ENCODE data around the gene PLVAP. TPM values are rescaled to one million over a fixed set of nuclear protein-coding genes. Genes with fewer than 3 reads are reported as not detected.
A peak's percentile ranks its signal among the peaks of the same experiment; 100 is the strongest.

PLVAP gene
- total RNA-seq, 2 experiments from 2014 or later: not detected

DNA sequence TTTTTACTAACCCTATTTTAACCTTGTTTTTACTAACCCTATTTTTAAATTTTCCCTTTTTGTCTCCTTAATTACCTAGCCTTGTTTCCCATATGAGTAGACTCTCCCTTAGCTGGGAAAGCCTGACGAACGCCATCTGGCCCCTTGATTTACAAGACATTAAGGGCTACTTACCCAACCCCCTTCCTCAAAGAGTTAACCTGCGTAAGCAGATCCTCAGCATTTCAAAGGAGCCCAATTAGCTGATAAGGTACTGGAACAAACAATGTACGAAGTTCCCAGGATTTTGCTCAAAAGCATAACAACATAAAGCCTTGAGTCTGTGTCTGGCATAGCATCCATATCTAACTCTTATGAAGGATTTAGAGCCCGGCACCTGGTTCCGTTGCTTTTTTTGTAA lies 38.0 kb upstream of the PLVAP start:
- intact Hi-C loops (cut with micrococcal nuclease): no loop called here
- DNase-seq: no peak
- H3K4me1 Mint-ChIP-seq (ENCODE audit: low read depth): peaks cover 10% of the 10 kb centered on the region
- ChIA-PET CTCF (no interaction called here), POLR2A (no interaction called here)
- H3K9me3 Mint-ChIP-seq: no peaks in the 10 kb centered on the region
- ATAC-seq: no peak
- H3K27me3 Mint-ChIP-seq: no peaks in the 10 kb centered on the region
- no peak overlapping the region for H3K4me3 Mint-ChIP-seq
- H3K27ac Mint-ChIP-seq: no peak overlapping the region
- TF ChIP-seq, protein P1, sequence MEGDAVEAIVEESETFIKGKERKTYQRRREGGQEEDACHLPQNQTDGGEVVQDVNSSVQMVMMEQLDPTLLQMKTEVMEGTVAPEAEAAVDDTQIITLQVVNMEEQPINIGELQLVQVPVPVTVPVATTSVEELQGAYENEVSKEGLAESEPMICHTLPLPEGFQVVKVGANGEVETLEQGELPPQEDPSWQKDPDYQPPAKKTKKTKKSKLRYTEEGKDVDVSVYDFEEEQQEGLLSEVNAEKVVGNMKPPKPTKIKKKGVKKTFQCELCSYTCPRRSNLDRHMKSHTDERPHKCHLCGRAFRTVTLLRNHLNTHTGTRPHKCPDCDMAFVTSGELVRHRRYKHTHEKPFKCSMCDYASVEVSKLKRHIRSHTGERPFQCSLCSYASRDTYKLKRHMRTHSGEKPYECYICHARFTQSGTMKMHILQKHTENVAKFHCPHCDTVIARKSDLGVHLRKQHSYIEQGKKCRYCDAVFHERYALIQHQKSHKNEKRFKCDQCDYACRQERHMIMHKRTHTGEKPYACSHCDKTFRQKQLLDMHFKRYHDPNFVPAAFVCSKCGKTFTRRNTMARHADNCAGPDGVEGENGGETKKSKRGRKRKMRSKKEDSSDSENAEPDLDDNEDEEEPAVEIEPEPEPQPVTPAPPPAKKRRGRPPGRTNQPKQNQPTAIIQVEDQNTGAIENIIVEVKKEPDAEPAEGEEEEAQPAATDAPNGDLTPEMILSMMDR (IDR thresholded peaks at IDR 0.05): no peak
- H3K36me3 Mint-ChIP-seq (ENCODE audit: low read depth): peaks cover 5% of the 10 kb centered on the region

DNA sequence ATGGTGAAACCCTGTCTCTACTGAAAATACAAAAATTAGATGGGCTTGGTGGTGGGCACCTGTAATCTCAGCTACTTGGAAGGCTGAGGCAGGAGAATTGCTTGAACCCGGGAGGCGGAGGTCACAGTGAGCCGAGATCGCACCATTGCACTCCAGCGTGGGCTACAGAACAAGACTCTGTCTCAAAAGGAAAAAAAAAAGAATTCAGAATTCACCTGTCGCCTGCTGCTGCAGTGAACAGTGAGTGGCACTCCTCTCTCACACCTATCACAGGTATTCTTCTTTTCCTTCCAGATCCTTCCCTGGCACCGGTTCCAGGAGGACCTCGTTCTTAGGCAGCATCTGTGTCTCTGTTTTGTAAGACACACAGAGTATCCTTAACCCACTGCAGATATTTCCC lies 37.0 kb upstream of the PLVAP start:
- Mint-ChIP-seq H3K9me3 (no peaks in the 10 kb centered on the region), H3K27me3 (no peaks in the 10 kb centered on the region), H3K4me1 (ENCODE audit: low read depth) (peaks cover 8% of the 10 kb centered on the region), H3K36me3 (ENCODE audit: low read depth) (peaks cover 5% of the 10 kb centered on the region), H3K4me3 (no peak overlapping the region), H3K27ac (no peak overlapping the region)
- CTCF ChIA-PET: no interaction called here
- intact Hi-C loops (cut with micrococcal nuclease): no loop called here
- no peak for ATAC-seq
- TF ChIP-seq, protein P1 (IDR thresholded peaks at IDR 0.05): no peak
- no peak for DNase-seq
- POLR2A ChIA-PET: no interaction called here

DNA sequence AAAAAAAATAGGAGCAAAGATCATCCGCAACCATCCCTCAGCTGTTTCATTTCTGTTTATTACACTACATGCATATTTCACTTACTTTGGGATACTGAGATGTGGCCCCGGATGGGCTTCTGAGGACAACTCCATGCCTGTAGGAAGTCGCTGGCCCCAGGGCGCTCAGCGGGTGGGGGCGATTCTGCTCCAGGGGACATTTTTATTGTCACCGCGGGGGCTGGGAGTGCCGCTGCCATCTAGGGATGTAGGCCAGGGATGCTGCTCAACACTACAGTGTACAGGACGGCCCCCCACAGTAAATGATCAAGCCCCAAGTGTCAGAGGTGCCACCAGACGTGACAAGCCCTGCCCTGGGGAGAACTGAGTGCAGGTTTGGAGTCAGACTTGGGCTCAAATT lies 34.7 kb upstream of the PLVAP start:
- Mint-ChIP-seq H3K27ac (no peak overlapping the region), H3K36me3 (ENCODE audit: low read depth) (peaks cover 14% of the 10 kb centered on the region), H3K9me3 (no peaks in the 10 kb centered on the region), H3K4me3 (no peak overlapping the region), H3K4me1 (ENCODE audit: low read depth) (peaks cover 14% of the 10 kb centered on the region), H3K27me3 (no peaks in the 10 kb centered on the region)
- DNase-seq (no peak), ATAC-seq (no peak)
- POLR2A ChIA-PET: no interaction called here
- intact Hi-C loops (cut with micrococcal nuclease): no loop called here
- CTCF ChIA-PET: interaction anchor here (0.9 to 1.1 kb wide), 2 partner anchors 8 to 66 kb away, joined by 3 read pairs; partner anchors contain the start of gene MVB12A
- TF ChIP-seq, protein P1 (IDR thresholded peaks at IDR 0.05): no peak

DNA sequence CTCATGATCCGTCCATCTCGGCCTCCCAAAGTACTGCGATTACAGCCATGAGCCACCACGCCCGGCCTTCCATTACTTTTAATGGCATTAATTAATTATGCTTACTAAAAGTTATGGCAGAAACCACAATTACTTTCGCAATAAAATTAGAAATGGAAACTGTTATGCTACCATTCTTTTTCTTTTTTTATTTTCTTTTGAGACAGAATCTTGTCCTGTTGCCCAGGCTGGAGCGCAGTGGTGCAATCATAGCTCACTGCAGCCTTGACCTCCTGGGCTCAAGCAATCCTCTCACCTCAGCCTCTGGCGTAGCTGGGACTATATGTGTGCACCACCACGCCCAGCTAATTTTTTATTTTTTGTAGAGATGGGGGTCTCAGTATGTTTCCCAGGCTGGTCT lies 32.8 kb upstream of the PLVAP start:
- Mint-ChIP-seq H3K27ac (no peak overlapping the region), H3K27me3 (no peaks in the 10 kb centered on the region), H3K4me3 (no peak overlapping the region), H3K9me3 (no peaks in the 10 kb centered on the region), H3K36me3 (ENCODE audit: low read depth) (peaks cover 18% of the 10 kb centered on the region), H3K4me1 (ENCODE audit: low read depth) (peaks cover 21% of the 10 kb centered on the region)
- CTCF ChIA-PET: interaction anchor here (1.6 kb wide), 1 partner anchor 10 kb away, joined by 4 read pairs; the partner anchor contains the start of gene MVB12A
- intact Hi-C loops (cut with micrococcal nuclease): loop anchor here (10.0 kb wide), 1 partner anchor 45 kb away; no protein-coding TSS in a partner anchor
- DNase-seq (no peak), ATAC-seq (no peak)
- TF ChIP-seq, protein P1 (IDR thresholded peaks at IDR 0.05): no peak
- POLR2A ChIA-PET: no interaction called here

DNA sequence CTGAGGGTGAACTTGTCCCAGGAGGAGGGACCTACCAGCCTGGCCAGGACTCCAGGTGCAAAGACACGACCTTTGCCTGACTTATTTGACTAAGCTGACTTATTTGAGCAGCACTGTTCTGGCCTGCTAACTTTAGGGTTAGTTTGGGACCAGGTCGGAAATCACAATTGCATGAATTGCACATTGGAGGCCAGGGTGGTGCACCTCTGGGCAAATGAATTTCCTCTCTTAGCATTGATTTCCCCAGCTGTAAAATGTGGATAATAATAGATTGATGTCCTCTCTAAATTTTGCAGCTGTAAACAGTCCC lies 29.7 kb upstream of the PLVAP start:
- ChIA-PET CTCF (interaction anchor here (1.1 to 1.8 kb wide), 5 partner anchors 13 to 34 kb away, joined by 3 to 6 read pairs (median 4); partner anchors contain the start of gene MVB12A), POLR2A (interaction anchor here (0.8 to 2.5 kb wide), 9 partner anchors 10 to 526 kb away, joined by 3 to 22 read pairs (median 4); partner anchors contain the start of genes ANO8, CCDC124 and MVB12A)
- H3K4me3 Mint-ChIP-seq: peak overlapping the region; percentile 95
- peaks cover 33% of the 10 kb centered on the region for H3K36me3 Mint-ChIP-seq (ENCODE audit: low read depth)
- H3K27ac Mint-ChIP-seq: peak overlapping the region; percentile 97
- intact Hi-C loops (cut with micrococcal nuclease): loop anchor here (10.0 kb wide), 1 partner anchor 48 kb away; no protein-coding TSS in a partner anchor
- no peaks in the 10 kb centered on the region for H3K27me3 Mint-ChIP-seq
- TF ChIP-seq, protein P1 (IDR thresholded peaks at IDR 0.05): no peak
- H3K4me1 Mint-ChIP-seq (ENCODE audit: low read depth): peaks cover 27% of the 10 kb centered on the region
- ATAC-seq (no peak), DNase-seq (peak; percentile 15)
- H3K9me3 Mint-ChIP-seq: no peaks in the 10 kb centered on the region
